HG02759 (cell line): ENCODE measurements around the gene SPTBN1.

Experiments used
- ATAC-seq: cut with Tn5 transposase; IDR thresholded peaks from one replicate; pipeline ENCODE4 v1.9.1; 2021; ENCODE audit warnings: mild to moderate bottlenecking, moderate library complexity; ENCODE audit not compliant: unreplicated experiment

The SPTBN1 gene

DNA sequence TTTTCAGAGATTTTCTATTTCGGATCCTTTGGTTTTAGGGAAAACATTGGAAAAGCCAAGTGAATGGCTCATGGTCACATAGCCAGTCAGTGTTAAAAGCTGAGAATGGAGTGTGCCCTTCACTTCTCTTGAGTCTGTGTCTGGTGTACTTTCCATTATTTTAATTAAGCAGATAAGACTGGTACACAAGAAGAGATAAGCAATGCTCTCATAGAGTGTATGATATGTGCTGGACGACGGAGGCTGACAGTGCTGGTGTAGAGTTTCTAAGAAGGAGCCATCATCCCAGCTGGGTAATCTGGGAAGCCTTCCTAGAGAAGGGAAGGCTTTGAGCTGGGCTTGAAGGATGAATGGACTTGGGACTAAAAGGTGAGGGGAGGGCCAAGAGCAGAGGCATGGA is 93.3 kb downstream of the SPTBN1 start:
- ATAC-seq, result no peak

DNA sequence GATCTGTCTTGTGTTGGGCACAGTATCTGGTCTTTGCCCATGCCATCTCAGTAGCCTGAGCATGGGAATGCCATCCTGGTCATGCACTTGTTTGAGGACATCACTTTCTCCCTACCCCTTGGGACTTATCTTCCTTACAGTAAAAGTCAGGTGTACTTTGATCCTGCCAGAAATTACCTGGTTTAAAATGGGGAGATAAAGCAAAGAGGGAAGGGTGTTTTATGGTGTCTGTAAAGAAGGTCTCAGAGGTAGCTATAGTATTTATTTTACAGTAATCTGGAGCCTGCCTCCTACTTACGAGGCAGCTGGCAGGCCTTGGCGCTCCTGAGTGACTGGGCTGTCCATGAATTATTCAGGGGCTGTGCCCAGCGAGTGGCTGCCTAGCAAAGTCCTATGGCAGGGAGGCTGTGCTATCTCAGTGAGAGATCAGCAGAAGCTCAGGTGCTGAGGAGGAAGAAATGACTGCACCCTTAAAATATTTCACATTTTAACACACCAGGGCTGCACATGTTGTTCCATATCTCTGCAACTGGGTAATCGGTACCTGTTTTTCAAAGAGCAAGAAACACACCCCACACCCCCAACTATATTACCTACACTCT is 93.9 kb downstream of the SPTBN1 start:
- ATAC-seq, result no peak

DNA sequence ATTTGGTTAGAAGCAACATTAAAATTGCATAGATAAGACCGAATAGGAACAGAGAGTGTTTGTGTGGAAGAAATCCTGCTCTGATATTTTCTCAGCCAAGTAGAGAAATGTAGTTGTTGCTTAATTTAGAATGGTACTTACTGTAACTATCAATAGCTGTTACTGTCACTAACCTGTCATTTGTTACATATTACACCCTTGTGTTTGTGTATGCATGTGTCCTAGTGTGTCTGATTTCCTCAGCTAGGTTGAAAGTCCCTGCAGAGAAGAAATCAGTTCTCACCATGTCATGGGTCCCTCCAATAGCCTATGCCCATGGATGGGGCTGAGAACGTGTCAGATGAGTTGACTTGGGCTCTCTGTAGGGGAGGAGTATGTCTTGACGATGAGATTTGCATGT is 94.4 kb downstream of the SPTBN1 start:
- ATAC-seq, result no peak

DNA sequence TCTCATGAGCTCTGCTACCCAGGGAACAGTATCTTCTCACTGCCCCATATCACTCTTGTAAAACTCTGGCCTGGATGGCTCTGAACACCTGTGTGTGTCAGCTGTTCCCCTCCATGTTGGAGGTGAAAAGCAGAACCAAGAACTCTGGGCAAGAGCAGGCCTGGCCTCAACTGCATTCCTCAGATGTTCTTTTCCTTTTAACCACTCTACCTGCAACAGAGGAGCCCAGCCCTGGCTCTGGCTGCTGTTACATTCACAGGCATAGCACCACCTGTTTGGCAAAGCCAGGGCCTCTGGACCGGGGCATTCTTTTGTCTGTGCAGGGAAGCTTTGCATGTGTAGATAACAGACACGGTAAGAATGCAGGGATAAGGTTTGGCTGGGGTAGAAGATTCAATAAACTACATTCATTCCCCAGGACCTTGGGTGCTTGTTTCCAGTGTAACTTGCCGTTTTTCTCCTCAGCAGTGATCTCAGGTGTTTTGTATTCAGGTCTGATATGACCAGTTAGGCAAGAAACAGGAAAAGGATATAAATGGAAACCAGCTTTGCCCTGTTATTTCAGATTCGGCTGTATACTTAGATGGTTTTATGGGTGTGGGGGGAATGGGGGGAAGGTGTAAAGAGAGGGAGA is 95.1 kb downstream of the SPTBN1 start:
- ATAC-seq, result peak; percentile 52

DNA sequence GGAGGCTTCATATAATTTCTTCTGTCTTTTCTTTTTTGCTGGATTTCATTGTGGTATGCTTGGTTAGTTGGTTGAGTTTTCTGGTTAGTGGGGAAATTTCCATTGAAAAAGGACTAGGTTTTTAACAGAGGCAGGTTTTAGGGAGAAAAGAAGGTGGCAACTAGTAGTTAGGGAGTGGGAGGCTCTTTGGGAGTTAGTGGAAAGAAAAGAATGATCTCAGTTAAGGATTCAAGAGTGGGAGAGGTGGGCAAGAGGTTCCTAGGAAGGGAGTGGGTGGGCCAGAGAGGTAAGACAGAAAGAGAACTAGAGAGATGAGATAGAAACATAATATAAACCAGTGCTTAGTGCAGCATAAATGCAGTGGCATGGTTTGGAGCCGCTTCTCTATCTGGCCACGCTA is 96.9 kb downstream of the SPTBN1 start:
- no peak for ATAC-seq

DNA sequence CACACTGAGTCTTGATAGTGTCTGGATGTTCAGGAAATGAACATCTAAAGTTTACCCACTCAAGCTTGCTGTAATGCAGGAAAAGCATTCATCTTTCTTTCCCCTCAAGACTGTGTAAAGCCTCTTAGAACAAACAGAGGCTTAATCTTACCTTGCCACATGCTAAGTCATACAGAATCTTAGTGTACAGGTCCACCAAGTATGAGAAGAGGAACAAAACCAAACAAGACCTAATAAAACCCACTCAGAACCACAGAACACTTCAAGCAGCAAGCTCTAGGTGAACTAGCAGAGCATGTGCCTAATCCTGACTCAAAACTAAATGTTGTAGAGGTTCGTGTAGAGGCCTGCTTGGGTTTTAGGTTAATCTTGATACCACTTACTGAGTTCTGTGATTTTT is 97.6 kb downstream of the SPTBN1 start:
- ATAC-seq, result no peak

DNA sequence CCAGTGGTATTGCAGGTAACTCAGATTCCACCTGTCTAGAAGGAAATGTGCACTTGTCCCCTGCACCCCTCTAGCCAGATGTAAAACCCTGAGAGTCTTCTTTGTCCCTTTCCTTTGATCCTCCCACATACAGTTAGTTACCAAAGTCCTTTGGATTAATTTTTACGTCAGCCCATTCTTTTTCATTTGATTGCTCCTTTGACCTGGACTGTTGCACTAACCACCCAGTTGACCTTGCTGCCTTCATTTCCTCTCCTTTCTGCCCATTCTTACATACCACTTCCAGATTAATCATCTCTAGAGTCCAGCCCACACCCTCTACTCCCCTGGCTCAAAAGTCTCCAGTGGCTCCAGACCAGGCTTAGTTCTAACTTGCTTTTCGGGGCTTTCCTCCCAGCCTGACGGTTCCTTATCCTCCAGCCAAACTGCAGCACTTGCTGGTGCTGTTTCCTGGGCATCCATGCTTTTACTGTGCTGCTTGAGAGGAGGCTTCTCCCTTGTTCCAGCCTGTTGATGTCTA is 99.3 kb downstream of the SPTBN1 start:
- ATAC-seq, result no peak

DNA sequence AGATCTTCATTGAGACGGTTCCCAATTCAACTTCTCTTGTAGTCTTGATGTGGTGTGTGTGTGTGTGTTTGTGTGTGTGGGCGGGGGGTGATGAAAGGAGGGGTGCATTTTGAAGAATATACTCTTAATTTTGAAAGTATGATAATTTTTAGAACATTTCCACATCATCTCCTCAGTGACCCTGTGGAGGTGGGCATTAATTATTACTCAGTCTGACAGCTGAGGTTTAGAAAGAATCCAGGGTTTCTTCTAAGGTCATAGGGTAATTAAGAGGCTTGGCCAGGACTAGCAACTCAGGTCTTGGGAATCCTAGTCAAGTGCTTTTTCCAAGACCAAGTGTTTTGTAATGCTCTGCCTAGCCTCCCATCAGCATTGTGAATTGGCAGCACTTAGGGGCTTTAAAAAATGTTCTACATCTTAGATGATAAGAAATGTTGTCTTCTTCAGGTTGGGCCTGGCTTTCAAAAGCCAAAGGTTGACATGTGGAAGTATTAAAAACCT is 100.5 kb downstream of the SPTBN1 start:
- no peak for ATAC-seq

DNA sequence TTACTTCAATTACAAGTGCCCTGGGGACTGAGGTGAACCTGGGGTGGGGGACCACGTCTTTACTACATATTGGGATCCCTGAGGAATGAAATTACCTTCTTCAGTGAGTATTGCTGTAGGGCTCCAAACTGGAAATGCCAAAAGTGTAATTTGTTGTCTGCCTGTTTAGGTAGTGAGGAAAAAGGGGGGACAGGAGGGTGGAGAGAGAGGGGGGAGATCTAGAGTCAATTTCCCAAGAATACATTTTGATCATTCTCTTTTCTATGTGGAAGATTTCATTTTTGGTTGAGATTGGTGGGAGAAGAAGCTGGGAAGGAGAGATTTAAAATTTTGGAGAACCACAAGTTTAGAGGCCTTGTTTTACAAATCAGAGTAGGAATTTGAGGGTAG is 101.1 kb downstream of the SPTBN1 start:
- ATAC-seq, result no peak

DNA sequence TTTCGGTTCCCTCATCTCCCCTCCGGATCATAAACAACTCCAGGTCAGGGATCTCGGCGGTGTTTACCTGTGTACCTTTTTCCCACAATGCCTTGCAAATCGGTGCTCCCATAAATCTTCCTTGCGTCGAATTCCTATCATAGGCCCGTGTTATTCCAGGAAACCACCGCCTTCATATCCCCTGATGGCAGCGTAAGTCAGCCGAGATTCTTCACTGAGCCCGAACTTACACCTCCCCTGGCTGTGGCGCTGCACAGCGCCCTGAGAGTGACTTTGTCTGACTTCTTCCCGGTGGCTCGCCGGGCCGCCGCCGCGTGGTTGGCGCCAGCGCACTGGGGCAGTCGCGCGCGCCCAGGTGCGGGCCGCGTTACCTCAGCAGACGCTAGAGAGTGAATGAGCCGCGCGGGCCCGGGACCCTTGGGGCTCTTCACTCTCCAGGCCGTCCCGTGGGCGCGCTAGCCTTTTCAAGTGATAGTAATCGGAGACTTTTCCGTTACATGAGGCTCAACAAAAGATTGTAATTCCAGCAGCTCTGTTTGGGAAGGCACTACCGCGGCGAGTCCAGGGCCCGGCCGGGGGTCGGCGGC is 101.6 kb downstream of the SPTBN1 start:
- ATAC-seq, result peak; percentile 46

DNA sequence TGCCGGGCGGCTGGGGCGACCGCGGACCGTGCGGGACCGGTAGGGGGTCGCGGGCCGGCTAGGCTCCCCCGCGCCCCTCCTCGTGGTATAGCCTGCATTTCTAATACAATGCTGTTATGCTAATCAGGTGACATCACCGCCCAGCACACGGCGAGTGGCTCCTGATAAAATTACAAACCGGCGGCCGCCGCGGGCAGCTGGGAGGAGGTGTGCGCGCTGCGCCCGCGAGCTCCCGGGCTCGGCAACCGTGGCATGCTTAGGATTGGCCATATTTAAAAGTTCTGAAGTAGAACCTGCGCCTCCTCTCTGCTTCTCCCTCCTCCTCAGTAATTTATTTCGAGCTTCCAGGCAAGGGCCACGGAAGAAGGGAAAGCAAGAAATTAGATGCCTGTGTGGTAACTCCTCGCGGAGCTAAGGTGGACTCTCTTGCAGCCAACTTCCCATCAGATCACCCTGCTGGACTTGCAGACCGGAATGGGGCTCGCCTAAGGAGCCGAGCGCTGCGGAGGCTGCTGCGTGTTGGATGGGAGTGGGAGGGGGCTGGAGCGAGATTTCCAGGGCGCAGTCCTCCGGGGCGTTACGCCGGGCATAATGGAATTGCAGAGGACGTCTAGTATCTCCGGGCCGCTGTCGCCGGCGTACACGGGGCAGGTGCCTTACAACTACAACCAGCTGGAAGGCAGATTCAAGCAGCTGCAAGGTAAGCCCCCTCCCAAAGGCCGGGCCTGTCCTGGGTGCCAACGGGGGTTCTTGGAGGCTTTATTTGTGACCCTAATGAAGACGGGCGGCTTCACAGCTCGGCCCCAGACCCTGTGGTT is 102.3 kb downstream of the SPTBN1 start:
- ATAC-seq, result peak; percentile 57

DNA sequence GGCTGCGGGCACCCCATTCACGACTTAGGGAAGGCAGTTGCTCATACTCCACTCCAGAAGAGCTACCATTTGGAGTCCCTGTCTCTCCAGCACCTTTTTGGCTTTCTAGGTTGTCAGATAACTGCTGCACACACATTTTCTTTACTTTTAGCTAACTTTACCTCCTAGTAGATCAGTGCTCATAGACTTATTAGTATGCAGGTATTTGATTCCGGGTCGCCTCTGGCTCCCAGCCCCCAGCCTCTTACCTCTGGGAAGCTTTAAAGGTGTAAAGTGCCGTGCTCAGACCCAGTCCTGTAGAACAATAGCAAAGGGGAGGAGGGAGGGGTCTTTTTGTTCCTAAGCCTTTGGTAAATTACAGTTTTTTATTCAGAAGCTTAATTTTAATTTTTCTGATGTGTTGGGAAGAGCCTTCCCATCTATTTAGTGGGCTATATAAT is 102.9 kb downstream of the SPTBN1 start:
- no peak for ATAC-seq

DNA sequence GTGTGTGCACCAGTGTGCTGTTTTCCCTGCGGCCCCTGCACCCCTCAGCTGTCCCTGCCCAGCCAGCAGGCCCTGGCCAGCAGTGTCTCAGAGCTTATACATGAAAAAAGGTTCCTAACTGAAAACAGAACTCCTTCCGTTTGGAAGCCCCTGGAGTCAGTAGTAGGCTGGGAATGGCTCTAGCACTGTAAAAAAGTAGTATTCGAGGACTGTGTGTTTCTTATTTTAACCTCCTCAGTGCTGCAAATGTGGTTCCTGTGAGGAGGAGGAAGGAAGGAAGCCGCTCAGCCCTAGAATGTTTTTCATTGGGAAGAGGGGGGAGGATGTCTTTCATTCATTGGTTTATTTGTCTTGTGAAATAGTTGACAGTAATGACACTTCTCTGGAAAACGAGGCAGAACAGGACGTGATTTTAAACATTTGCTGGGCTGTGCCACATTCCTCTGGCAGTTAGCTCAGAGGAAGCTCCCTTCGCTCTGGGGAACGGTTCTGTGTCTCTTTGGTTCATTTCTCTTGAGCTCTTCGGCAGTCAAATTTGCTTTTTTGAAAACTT is 103.5 kb downstream of the SPTBN1 start:
- no peak for ATAC-seq

DNA sequence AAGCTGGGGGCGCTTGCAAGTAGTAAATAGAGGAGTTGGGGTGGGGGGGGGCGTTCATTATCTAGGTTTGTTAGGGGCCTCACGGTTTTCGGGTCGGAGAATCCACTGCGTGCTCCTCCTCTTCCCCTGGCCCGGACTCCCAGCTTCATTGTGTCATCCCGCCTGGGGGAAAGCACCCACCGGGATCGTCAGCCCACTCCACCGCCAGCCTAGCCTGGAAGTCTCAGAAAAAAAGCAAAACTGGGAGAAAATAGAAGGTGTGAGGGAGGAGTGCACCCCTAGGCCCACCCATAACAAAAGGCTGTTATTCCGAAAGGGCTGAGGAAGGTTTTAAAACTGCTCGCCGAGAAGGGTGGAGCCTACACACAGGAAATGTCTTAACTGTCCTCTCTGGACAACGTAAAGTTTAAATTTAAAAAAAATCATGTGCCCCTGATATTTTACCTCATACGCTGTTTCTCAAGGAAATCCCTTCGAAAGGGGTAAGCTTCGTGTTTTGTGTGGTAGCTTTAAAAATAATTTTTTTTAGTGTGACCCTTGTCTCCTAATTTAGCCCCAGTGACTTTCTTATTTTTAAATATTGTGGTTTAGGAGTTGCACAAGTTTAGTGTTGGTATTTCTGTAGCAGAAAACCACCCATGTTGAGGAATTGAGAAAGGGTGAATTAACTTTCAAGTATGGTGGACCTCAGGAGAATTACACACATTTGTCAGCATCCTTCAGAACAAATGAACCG is 104.2 kb downstream of the SPTBN1 start:
- peak; percentile 42 for ATAC-seq

DNA sequence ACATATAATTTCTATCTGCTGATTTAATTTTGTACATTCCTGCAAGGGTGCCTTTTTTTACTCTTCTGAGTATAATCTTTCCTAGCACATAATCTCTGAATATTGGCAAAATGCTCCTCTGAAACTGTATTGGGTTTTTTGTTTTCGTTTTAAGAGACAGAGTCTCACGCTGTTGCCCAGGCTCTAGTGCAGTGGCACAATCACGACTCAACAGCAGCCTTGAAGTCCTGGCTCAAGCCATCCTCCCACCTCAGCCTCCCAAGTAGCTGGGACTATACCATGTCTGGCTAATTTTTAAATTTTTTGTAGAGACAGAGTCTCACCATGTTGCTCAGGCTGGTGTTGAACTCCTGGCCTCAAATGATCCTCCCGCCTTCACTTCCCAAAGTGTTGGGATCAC is 104.9 kb downstream of the SPTBN1 start:
- ATAC-seq, result no peak

DNA sequence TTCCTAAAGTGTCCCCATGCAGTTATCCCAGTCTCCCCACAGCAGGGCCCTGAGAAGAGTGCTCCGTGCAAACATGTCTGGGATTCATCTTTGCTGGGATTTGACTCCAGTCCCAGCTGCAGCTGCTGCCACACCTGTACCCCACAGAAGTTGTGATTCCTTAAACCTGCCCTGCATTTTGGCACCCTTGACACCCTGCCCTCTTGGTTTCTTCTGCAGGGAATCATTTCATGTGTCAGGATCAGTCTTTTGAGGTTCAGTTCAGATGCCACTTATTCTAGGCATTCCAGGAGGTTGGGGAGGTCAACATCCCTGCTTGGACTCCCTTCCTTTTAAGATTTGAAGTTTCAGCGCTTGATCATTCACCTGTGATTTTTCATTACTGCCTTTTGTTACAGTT is 108.3 kb downstream of the SPTBN1 start:
- ATAC-seq, result no peak

DNA sequence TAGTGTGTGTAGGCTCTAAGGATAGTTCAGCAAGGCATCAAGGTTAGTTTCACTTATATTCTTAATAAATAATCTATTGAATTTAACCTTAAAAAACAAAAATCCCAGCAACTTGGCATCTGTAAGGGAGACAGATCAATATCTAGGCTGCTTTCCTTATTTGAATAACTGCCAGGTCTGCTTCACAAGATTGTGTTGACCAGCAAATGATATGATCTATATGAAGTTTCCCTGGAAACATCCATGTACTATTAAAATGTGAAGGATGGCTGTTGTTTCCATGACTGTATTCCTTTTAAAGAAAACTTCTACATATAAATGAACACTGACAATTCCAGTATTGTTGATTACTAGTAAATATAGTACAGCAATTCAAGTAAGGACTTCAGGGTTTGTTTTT is 109.4 kb downstream of the SPTBN1 start:
- ATAC-seq, result no peak

DNA sequence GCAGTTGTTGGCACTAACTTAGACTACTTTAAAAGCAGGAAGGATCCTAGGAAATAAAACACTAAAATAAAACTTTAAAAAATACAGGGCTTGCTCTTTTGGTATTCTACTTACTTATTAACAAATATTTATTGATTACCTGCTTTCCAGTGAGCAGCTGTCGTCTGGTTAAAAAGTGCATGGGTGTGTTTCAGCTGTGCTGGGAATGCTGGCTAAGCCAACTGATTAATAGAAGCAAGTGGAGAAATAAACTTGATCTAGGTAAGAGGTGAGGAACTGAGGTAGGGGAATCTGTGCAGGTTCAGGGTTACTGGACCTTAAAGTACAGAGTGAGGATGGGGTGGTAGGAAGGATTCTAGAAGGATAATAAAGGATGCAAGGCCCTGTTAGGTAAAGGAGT is 110.8 kb downstream of the SPTBN1 start:
- ATAC-seq, result no peak

DNA sequence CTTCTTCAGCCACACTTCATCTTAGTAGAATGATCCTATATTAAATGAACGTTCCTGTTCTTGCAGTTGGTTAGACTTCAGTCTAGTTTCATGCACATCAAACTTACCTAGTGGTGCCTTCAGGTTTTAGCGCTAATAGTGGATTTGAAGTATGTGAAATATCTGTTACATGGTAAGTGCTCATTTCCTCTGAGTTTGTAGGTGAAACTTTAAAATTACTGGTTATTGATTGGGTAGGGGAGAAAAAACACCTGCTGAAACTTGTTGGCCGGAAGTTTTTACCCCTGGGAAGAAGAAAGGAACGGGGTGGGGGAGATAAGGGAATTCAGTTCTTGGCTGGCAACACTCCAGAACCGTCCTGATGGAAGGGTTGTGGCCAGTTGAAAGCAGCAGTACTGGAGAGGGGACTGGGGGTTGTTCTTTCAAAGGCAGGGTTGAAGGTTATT is 112.8 kb downstream of the SPTBN1 start:
- ATAC-seq, result peak; percentile 34

DNA sequence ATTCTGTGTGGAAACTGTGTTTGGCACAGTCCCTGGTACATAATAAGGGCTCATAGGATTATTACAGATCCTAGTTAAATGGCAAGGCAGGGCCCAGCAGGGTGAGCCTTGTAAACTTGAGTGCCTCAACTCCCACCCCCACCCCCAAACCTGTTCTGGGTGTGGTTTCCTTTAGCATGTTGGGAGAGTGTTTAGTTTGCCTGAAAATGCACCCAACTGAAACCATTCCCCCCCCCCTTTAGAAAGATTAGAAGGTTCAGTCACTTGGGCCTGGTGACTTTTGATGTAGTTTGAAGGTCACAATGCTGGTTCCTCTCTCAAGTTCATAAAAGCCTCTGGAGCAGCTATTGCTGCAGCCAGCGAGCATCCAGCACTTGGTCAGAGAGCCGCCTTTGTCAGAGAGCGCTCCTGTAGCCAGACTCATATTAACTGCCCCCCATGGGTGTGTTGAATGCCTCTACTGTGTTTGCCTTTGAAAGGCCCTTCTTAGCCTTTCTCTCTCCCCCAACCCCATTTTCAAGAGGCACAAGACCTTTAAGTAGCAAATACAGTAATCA is 113.7 kb downstream of the SPTBN1 start:
- ATAC-seq, result peak; percentile 16
